Keratinocyte (primary cell): ENCODE measurements around the gene CYFIP1. TPM values are rescaled to one million over a fixed set of nuclear protein-coding genes. Genes with fewer than 3 reads are reported as not detected.
A peak's percentile ranks its signal among the peaks of the same experiment; 100 is the strongest.

ENCODE experiments used
- DNase-seq: peaks from one replicate; pipeline ENCODE4 v3.0.0-alpha.2; 2011; ENCODE audit warnings: low read depth, missing footprints, low spot score
- FAIRE-seq: peaks from 2 replicates; lab custom pipeline; 2011; peaks lifted over from hg19 to GRCh38; lab: Jason Lieb, UNC
- H2AFZ ChIP-seq: 2 replicates; pipeline ENCODE4 v1.6.0; 2012; ENCODE audit warnings: low read length, control low read depth, inconsistent platforms; ENCODE audit not compliant: control insufficient read depth
- H3K27ac ChIP-seq: 2 replicates; pipeline ENCODE4 v1.5.1; 2011; ENCODE audit warnings: low read length; ENCODE audit not compliant: control insufficient read depth, insufficient read depth
- H3K27me3 ChIP-seq: 3 replicates; pipeline ENCODE4 v1.6.0; 2011; ENCODE audit warnings: low read length; ENCODE audit not compliant: control insufficient read depth, insufficient read depth; ENCODE audit errors: extremely low read depth
- H3K36me3 ChIP-seq, 2 experiments: 2 replicates in 1 of 2; 3 replicates in 1 of 2; pipeline ENCODE4 v1.5.1; 2011; ENCODE audit warnings: low read length in 2 of 2, mild to moderate bottlenecking in 1 of 2; ENCODE audit not compliant: control insufficient read depth in 2 of 2, insufficient read depth in 2 of 2; ENCODE audit errors: extremely low read depth in 1 of 2
- H3K4me1 ChIP-seq: 3 replicates; pipeline ENCODE4 v1.5.1; 2011; ENCODE audit warnings: low read length; ENCODE audit not compliant: control insufficient read depth, insufficient read depth; ENCODE audit errors: extremely low read depth
- H3K4me2 ChIP-seq: 3 replicates; pipeline ENCODE4 v1.6.0; 2011; ENCODE audit warnings: low read depth, low read length; ENCODE audit not compliant: control insufficient read depth, insufficient read depth; ENCODE audit errors: extremely low read depth
- H3K4me3 ChIP-seq, 3 experiments: fragments of 200-600 bp in 1 of 3; sonication (generic) in 1 of 3; 2 replicates in 2 of 3; 3 replicates in 1 of 3; pipeline ENCODE4 v1.5.1; 2011 to 2016; ENCODE audit warnings: low read length in 3 of 3, mild to moderate bottlenecking in 3 of 3, control low read depth in 2 of 3, inconsistent platforms in 1 of 3, low read depth in 1 of 3, mixed read lengths in 1 of 3, mixed run types in 1 of 3, moderate library complexity in 1 of 3; ENCODE audit not compliant: control insufficient read depth in 2 of 3, insufficient read depth in 2 of 3; ENCODE audit errors: extremely low read depth in 1 of 3
- H3K79me2 ChIP-seq: 2 replicates; pipeline ENCODE4 v1.6.0; 2012; ENCODE audit warnings: low read length; ENCODE audit not compliant: control insufficient read depth, insufficient read depth
- H3K9ac ChIP-seq: 3 replicates; pipeline ENCODE4 v1.6.0; 2011; ENCODE audit warnings: low read length; ENCODE audit not compliant: control insufficient read depth, insufficient read depth; ENCODE audit errors: extremely low read depth
- H3K9me1 ChIP-seq: 3 replicates; pipeline ENCODE4 v1.6.0; 2011; ENCODE audit warnings: low read length; ENCODE audit not compliant: control insufficient read depth, insufficient read depth; ENCODE audit errors: extremely low read depth
- H3K9me3 ChIP-seq: 2 replicates; pipeline ENCODE4 v1.5.1; 2012; ENCODE audit warnings: low read depth, low read length; ENCODE audit not compliant: control insufficient read depth
- H4K20me1 ChIP-seq: 3 replicates; pipeline ENCODE4 v1.6.0; 2011; ENCODE audit warnings: low read length; ENCODE audit not compliant: control insufficient read depth, insufficient read depth; ENCODE audit errors: extremely low read depth
- EZH2 ChIP-seq: IDR thresholded peaks from one replicate; pipeline ENCODE4 v1.6.1; 2012; ENCODE audit warnings: inconsistent platforms, mild to moderate bottlenecking, low read length, moderate library complexity
- dilution Hi-C: fragments of 300-500 bp; cut with MboI; formaldehyde crosslinking; loops from one replicate; pipeline ENCODE4 v1.7.0; 2020; ENCODE audit warnings: low sequenced_read_pairs; ENCODE audit not compliant: extremely low pct_ligation_motif_present
- polyA plus RNA-seq, 5 experiments: library from polyadenylated mRNA; depleted of rRNA in 3 of 5; stranded (reverse) in 3 of 5; stranded (forward) in 1 of 5; unstranded in 1 of 5; fragments of >200 nt; gene quantifications; 1 replicate in 1 of 5; 2 replicates in 3 of 5; 3 replicates in 1 of 5; pipeline versions ENCODE4 v1.2.1 to v1.2.3, GENCODE V29; 2011 to 2012; ENCODE audit warnings: missing spikeins in 2 of 5, low read depth in 1 of 5, low replicate concordance in 1 of 5
- TF ChIP-seq, protein P1 (sequence below), 3 experiments: IDR thresholded peaks in 1 of 3; conservative IDR thresholded peaks in 1 of 3; optimal IDR thresholded peaks in 1 of 3; 2 replicates in 2 of 3; 3 replicates in 1 of 3; pipeline versions ENCODE3 to v1.5.1; 2011; ENCODE audit warnings: low read length in 3 of 3, mild to moderate bottlenecking in 3 of 3, moderate library complexity in 2 of 3, control low read depth in 1 of 3, inconsistent platforms in 1 of 3; ENCODE audit not compliant: insufficient read depth in 2 of 3; ENCODE audit errors: extremely low read depth in 1 of 3

Gene CYFIP1
- polyA plus RNA-seq, 1 donor (not counting 4 experiments of a cell fraction or from before 2014, with no cell fraction given), result 72.3 TPM

GRCh38 chr15:22851513-22851912 is 128.7 kb downstream of the CYFIP1 start:
- no peaks in the 10 kb centered on the region for H3K9me1 ChIP-seq
- no peak overlapping the region for H3K4me2 ChIP-seq
- no peak overlapping the region for H2AFZ ChIP-seq
- H3K36me3 ChIP-seq, result peaks cover 24 to 28% of the 10 kb centered on the region in 2 experiments
- no peaks in the 10 kb centered on the region for H3K4me1 ChIP-seq
- no peaks in the 10 kb centered on the region for H4K20me1 ChIP-seq
- H3K79me2 ChIP-seq, result peaks cover 53% of the 10 kb centered on the region
- no peak for TF ChIP-seq EZH2
- TF ChIP-seq, protein P1, sequence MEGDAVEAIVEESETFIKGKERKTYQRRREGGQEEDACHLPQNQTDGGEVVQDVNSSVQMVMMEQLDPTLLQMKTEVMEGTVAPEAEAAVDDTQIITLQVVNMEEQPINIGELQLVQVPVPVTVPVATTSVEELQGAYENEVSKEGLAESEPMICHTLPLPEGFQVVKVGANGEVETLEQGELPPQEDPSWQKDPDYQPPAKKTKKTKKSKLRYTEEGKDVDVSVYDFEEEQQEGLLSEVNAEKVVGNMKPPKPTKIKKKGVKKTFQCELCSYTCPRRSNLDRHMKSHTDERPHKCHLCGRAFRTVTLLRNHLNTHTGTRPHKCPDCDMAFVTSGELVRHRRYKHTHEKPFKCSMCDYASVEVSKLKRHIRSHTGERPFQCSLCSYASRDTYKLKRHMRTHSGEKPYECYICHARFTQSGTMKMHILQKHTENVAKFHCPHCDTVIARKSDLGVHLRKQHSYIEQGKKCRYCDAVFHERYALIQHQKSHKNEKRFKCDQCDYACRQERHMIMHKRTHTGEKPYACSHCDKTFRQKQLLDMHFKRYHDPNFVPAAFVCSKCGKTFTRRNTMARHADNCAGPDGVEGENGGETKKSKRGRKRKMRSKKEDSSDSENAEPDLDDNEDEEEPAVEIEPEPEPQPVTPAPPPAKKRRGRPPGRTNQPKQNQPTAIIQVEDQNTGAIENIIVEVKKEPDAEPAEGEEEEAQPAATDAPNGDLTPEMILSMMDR (optimal IDR thresholded peaks at IDR 0.05 in 1 of 3, IDR thresholded peaks at IDR 0.05 in 1 of 3, conservative IDR thresholded peaks at IDR 0.05 in 1 of 3; ENCODE audit: extremely low read depth in 1 of 3, insufficient read depth in 2 of 3, low read length in 3 of 3), result no peak
- dilution Hi-C loops, result no loop called here
- H3K9me3 ChIP-seq, result no peaks in the 10 kb centered on the region
- no peak overlapping the region for H3K27ac ChIP-seq
- H3K27me3 ChIP-seq, result no peaks in the 10 kb centered on the region
- H3K4me3 ChIP-seq, result no peak overlapping the region
- no peak overlapping the region for H3K9ac ChIP-seq
- FAIRE-seq (no peak), DNase-seq (no peak)

DNA sequence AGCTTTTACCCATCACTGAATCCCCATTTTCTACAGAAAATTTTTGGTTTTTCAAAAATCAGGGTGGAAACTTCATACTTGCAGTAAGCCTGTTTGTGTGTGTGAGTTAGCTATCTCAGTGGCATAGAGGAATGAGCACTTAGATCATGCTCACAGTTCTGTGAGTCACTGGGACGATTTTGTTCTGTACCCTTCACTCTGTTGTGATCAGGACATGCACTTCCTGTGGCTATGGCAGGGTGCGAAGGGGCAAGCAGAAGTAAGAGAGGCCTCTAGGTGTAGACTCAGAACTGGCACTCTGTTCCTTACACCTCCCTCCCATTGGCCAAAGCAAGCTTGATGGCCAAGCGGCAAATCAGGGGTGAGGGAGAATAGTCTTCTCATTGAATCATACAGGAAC is 130.1 kb downstream of the CYFIP1 start:
- no peaks in the 10 kb centered on the region for H3K27me3 ChIP-seq
- DNase-seq (no peak), FAIRE-seq (peak; percentile 13)
- H4K20me1 ChIP-seq, result peaks cover 5% of the 10 kb centered on the region
- H3K9ac ChIP-seq, result no peak overlapping the region
- H3K36me3 ChIP-seq, result peaks cover 22 to 27% of the 10 kb centered on the region in 2 experiments
- H3K4me2 ChIP-seq, result no peak overlapping the region
- H2AFZ ChIP-seq, result no peak overlapping the region
- TF ChIP-seq, protein P1 (optimal IDR thresholded peaks at IDR 0.05 in 1 of 3, IDR thresholded peaks at IDR 0.05 in 1 of 3, conservative IDR thresholded peaks at IDR 0.05 in 1 of 3; ENCODE audit: extremely low read depth in 1 of 3, insufficient read depth in 2 of 3, low read length in 3 of 3), result no peak
- TF ChIP-seq EZH2, result no peak
- H3K9me3 ChIP-seq, result no peaks in the 10 kb centered on the region
- H3K79me2 ChIP-seq, result peaks cover 64% of the 10 kb centered on the region
- dilution Hi-C loops, result no loop called here
- no peak overlapping the region for H3K27ac ChIP-seq
- no peaks in the 10 kb centered on the region for H3K9me1 ChIP-seq
- H3K4me1 ChIP-seq, result no peaks in the 10 kb centered on the region
- no peak overlapping the region for H3K4me3 ChIP-seq
